ENCODE measurements around the gene S100A5. TPM values are rescaled to one million over a fixed set of nuclear protein-coding genes. Genes with fewer than 3 reads are reported as not detected.

S100A5 gene
- total and polyA plus RNA-seq, 10 of the 15 experiments (the other 5 are each of a cell fraction or from before 2014, with no cell fraction given) = 0.47 to 0.75 (median 0.56) TPM; not detected in 6

DNA sequence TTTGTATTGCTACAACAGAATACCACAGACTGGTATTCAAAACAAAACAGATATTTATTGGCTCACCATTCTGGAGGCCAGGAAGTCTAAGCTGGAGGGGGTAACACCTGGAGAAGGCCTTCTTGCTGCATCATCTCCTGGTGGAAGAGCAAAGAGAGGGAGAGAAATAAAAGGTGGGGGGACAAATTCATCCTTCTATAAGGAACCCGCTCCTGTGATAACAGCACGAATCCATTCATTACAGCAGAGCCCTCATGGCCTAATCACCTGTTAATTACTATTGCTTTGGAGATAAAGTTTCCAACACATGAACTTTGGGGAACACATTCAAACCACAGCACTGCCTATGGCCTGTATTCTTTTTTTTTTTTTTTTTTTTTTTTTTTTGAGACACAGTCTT lies 19.5 kb upstream of the S100A5 start:
- FAIRE-seq = no peak
- H4K20me1 ChIP-seq (ENCODE audit: control insufficient read depth, insufficient read depth) = no peaks in the 10 kb centered on the region
- intact Hi-C loops (cut with micrococcal nuclease; ENCODE audit: unreplicated experiment) (no loop called here), in situ Hi-C loops (cut with MboI) (loop anchor here (5.0 kb wide), 1 partner anchor 53 kb away; no protein-coding TSS in a partner anchor)
- H3K9ac ChIP-seq (ENCODE audit: control insufficient read depth, insufficient read depth, low read length) = no peak overlapping the region
- DNase-seq (ENCODE audit: low read depth, low spot score) = no peak
- no peaks in the 10 kb centered on the region for H3K79me2 ChIP-seq (ENCODE audit: control insufficient read depth, insufficient read depth, low read length)
- no peak for ATAC-seq
- no peak overlapping the region for H3K27ac ChIP-seq (ENCODE audit: control insufficient read depth, insufficient read depth)
- H3K36me3 ChIP-seq (ENCODE audit: control insufficient read depth in 2 of 2, insufficient read depth in 2 of 2, low read length in 1 of 2) = no peaks in the 10 kb centered on the region
- H3K9me3 ChIP-seq (replicated peaks; ENCODE audit: control insufficient read depth, insufficient read depth, low read length) = no peaks in the 10 kb centered on the region
- ChIA-PET POLR2A (interaction anchor here (1.1 kb wide), 1 partner anchor 15 kb away, joined by 3 read pairs; the partner anchor contains the start of gene S100A4), RAD21 (ENCODE audit: unreplicated experiment) (interaction anchor here (2.0 kb wide), 1 partner anchor 50 kb away, joined by 6 read pairs; no protein-coding TSS in a partner anchor), SMC1A (ENCODE audit: uncharacterized antibody, unreplicated experiment) (interaction anchor here (1.1 to 2.1 kb wide), 3 partner anchors 10 to 49 kb away, joined by 3 to 4 read pairs (median 3); no protein-coding TSS in a partner anchor), CTCF (interaction anchor here (1.0 to 8.3 kb wide), 5 partner anchors 8 to 49 kb away, joined by 3 to 113 read pairs (median 13); partner anchors contain the start of gene S100A6)
- H3K4me3 ChIP-seq = no peak overlapping the region
- no peak overlapping the region for H3K4me2 ChIP-seq (ENCODE audit: control insufficient read depth, insufficient read depth)
- TF ChIP-seq MEF2A (IDR thresholded peaks at IDR 0.05; ENCODE audit: insufficient read depth, low read depth, low read length) (no peak), TARDBP (IDR thresholded peaks at IDR 0.05; ENCODE audit: borderline replicate concordance) (no peak), TCF3 (IDR thresholded peaks at IDR 0.05; ENCODE audit: borderline replicate concordance, insufficient read depth, low read depth, low read length) (no peak), KDM1A (IDR thresholded peaks at IDR 0.05; ENCODE audit: borderline replicate concordance) (no peak), MXI1 (IDR thresholded peaks at IDR 0.05; ENCODE audit: low read depth, low read length) (no peak), ZNF207 (IDR thresholded peaks at IDR 0.05; ENCODE audit: borderline replicate concordance) (no peak), MTA2 (IDR thresholded peaks at IDR 0.05; ENCODE audit: low read depth) (no peak), POLR2AphosphoS2 (IDR thresholded peaks at IDR 0.05; ENCODE audit: low read depth, low read length) (no peak), CHD4 (IDR thresholded peaks at IDR 0.05) (no peak), SIX5 (IDR thresholded peaks at IDR 0.05; ENCODE audit: low read depth, low read length, severe bottlenecking) (no peak)
- TF ChIP-seq, protein P1, sequence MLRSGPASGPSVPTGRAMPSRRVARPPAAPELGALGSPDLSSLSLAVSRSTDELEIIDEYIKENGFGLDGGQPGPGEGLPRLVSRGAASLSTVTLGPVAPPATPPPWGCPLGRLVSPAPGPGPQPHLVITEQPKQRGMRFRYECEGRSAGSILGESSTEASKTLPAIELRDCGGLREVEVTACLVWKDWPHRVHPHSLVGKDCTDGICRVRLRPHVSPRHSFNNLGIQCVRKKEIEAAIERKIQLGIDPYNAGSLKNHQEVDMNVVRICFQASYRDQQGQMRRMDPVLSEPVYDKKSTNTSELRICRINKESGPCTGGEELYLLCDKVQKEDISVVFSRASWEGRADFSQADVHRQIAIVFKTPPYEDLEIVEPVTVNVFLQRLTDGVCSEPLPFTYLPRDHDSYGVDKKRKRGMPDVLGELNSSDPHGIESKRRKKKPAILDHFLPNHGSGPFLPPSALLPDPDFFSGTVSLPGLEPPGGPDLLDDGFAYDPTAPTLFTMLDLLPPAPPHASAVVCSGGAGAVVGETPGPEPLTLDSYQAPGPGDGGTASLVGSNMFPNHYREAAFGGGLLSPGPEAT (IDR thresholded peaks at IDR 0.05; ENCODE audit: low read depth) = no peak
- no TSS peak for BruUV-seq (replicated peaks)
- H2AFZ ChIP-seq (ENCODE audit: control insufficient read depth, low read depth, low read length) = no peak overlapping the region
- WGBS (ENCODE audit: insufficient coverage, insufficient replicate concordance, low lambda C conversion rate, missing lambda C conversion rate) = 73% methylated on average over 2 of the region's 2 CpGs
- H3K4me1 ChIP-seq (ENCODE audit: control insufficient read depth, insufficient read depth, low read length) = no peaks in the 10 kb centered on the region
- H3K27me3 ChIP-seq (replicated peaks in 1 of 2; ENCODE audit: control insufficient read depth in 2 of 2, insufficient read depth in 2 of 2, low read length in 1 of 2) = no peaks in the 10 kb centered on the region

All from GM12878 (cell line).